GM23338 (cell line): ENCODE data around the gene OPALIN. TPM values are rescaled to one million over a fixed set of nuclear protein-coding genes. Genes with fewer than 3 reads are reported as not detected.
A peak's percentile ranks its signal among the peaks of the same experiment; 100 is the strongest.

ENCODE experiments used
- ATAC-seq: fragments of 200-7000 bp; cut with Tn5 transposase; 3 replicates; pipeline ENCODE4 v1.9.1; 2020
- DNase-seq: peaks from one replicate; pipeline ENCODE4 v3.0.0-alpha.2; 2015; ENCODE audit warnings: low spot score
- H2AFZ ChIP-seq: fragments of 200-600 bp; sonication (generic); 2 replicates; pipeline ENCODE4 v1.8.0; 2016; ENCODE audit warnings: antibody characterized with exemption, mild to moderate bottlenecking, moderate library complexity
- H3F3A ChIP-seq: fragments of 200-600 bp; sonication (generic); replicated peaks from 2 replicates; pipeline ENCODE4 v1.8.0; 2017; ENCODE audit warnings: antibody characterized with exemption, mixed run types, low read depth
- H3K27ac ChIP-seq: fragments of 200-600 bp; sonication (generic); 2 replicates; pipeline ENCODE4 v1.6.1; 2016; ENCODE audit warnings: low read depth
- H3K27me3 ChIP-seq: fragments of 200-600 bp; sonication (generic); 2 replicates; pipeline ENCODE4 v1.8.0; 2016; ENCODE audit warnings: mild to moderate bottlenecking, mixed run types, moderate library complexity; ENCODE audit not compliant: insufficient read depth
- H3K36me3 ChIP-seq: fragments of 200-600 bp; sonication (generic); 2 replicates; pipeline ENCODE4 v1.8.0; 2016; ENCODE audit warnings: mild to moderate bottlenecking; ENCODE audit not compliant: insufficient read depth
- H3K4me1 ChIP-seq: fragments of 200-600 bp; sonication (generic); 2 replicates; pipeline ENCODE4 v1.8.0; 2016; ENCODE audit warnings: mild to moderate bottlenecking, moderate library complexity; ENCODE audit not compliant: insufficient read depth
- H3K4me2 ChIP-seq: fragments of 200-600 bp; sonication (generic); 2 replicates; pipeline ENCODE4 v1.7.1; 2017; ENCODE audit warnings: mixed run types
- H3K4me3 ChIP-seq: fragments of 200-600 bp; sonication (generic); 2 replicates; pipeline ENCODE4 v1.6.1; 2016; ENCODE audit warnings: mixed run types
- H3K79me2 ChIP-seq: fragments of 200-600 bp; sonication (generic); replicated peaks from 2 replicates; pipeline ENCODE4 v1.8.0; 2017; ENCODE audit warnings: mild to moderate bottlenecking; ENCODE audit not compliant: insufficient read depth
- H3K9me2 ChIP-seq: fragments of 200-600 bp; sonication (generic); 2 replicates; pipeline ENCODE4 v1.8.0; 2017; ENCODE audit not compliant: insufficient read depth
- H4K20me1 ChIP-seq: fragments of 200-600 bp; sonication (generic); replicated peaks from 2 replicates; pipeline ENCODE4 v1.8.0; 2017; ENCODE audit warnings: mild to moderate bottlenecking; ENCODE audit not compliant: insufficient read depth
- H3K27ac Mint-ChIP-seq: 2 replicates; pipeline ENCODE4 v1.8.0; 2020; ENCODE audit warnings: inconsistent platforms, mild to moderate bottlenecking, moderate library complexity, mixed read lengths
- H3K27me3 Mint-ChIP-seq: 3 replicates; pipeline ENCODE4 v1.8.0; 2022; ENCODE audit warnings: low read depth, mild to moderate bottlenecking, moderate library complexity, mixed read lengths, inconsistent platforms; ENCODE audit not compliant: insufficient read depth, poor library complexity
- H3K36me3 Mint-ChIP-seq: 3 replicates; pipeline ENCODE4 v1.8.0; 2021; ENCODE audit warnings: low read depth, mild to moderate bottlenecking, inconsistent platforms, moderate library complexity, mixed read lengths
- H3K4me1 Mint-ChIP-seq: 3 replicates; pipeline ENCODE4 v1.8.0; 2020; ENCODE audit warnings: mild to moderate bottlenecking, inconsistent platforms, mixed read lengths
- H3K4me3 Mint-ChIP-seq: 3 replicates; pipeline ENCODE4 v1.8.0; 2021; ENCODE audit warnings: moderate library complexity, mild to moderate bottlenecking, inconsistent platforms, mixed read lengths
- H3K9me3 Mint-ChIP-seq: 3 replicates; pipeline ENCODE4 v1.8.0; 2020; ENCODE audit warnings: moderate library complexity, mild to moderate bottlenecking, inconsistent platforms, mixed read lengths
- CREB1 ChIP-seq: fragments of 250-450 bp; sonication (Bioruptor Pico); IDR thresholded peaks from 2 replicates; pipeline ENCODE4 v1.5.0; 2020; ENCODE audit warnings: low read depth, mild to moderate bottlenecking, moderate library complexity
- EZH2 ChIP-seq: fragments of 200-600 bp; sonication (generic); IDR thresholded peaks from one replicate; pipeline ENCODE4 v1.8.0; 2017; ENCODE audit warnings: antibody characterized with exemption, mild to moderate bottlenecking, low read depth; ENCODE audit not compliant: unreplicated experiment
- EZH2phosphoT487 ChIP-seq: fragments of 200-600 bp; sonication (generic); IDR thresholded peaks from one replicate; pipeline ENCODE4 v1.8.1; 2018; ENCODE audit warnings: antibody characterized with exemption; ENCODE audit not compliant: unreplicated experiment
- ZNF114 ChIP-seq: fragments of 250-450 bp; sonication (Bioruptor Pico); IDR thresholded peaks from 2 replicates; pipeline ENCODE4 v1.5.0; 2020; ENCODE audit warnings: mild to moderate bottlenecking, moderate library complexity
- polyA plus RNA-seq: library from polyadenylated mRNA; unstranded; fragments of >200 nt; fragmentation: Nextera tagmentation; extraction: Ambion mirVana; gene quantifications from 2 replicates; pipeline ENCODE4 v1.2.1, GENCODE V29; 2016
- total RNA-seq: library from RNA; depleted of rRNA; stranded (reverse); fragments of >200 nt; shearing (Covaris generic); gene quantifications from 2 replicates; pipeline ENCODE4 v1.2.3, GENCODE V29; 2014
- TF ChIP-seq, protein P1 (sequence below): IDR thresholded peaks from 2 replicates; pipeline ENCODE4 v1.6.1; 2016; ENCODE audit warnings: antibody characterized with exemption
- TF ChIP-seq, protein P2 (sequence below): IDR thresholded peaks from one replicate; pipeline ENCODE4 v1.6.1; 2018; ENCODE audit warnings: antibody characterized with exemption; ENCODE audit not compliant: unreplicated experiment
- TF ChIP-seq, protein P3 (sequence below): fragments of 250-450 bp; sonication (Bioruptor Pico); IDR thresholded peaks from 2 replicates; pipeline ENCODE4 v1.5.0; 2020; ENCODE audit warnings: mild to moderate bottlenecking, moderate library complexity
- TF ChIP-seq, protein P4 (sequence below), 2 experiments: fragments of 200-600 bp in 1 of 2; sonication (generic) in 1 of 2; conservative IDR thresholded peaks; 2 replicates each; pipeline versions ENCODE4 v1.5.1 to v1.6.1; 2016 to 2017; ENCODE audit warnings: antibody characterized with exemption in 2 of 2, low read depth in 2 of 2, mild to moderate bottlenecking in 2 of 2, moderate library complexity in 1 of 2

Gene OPALIN
- total and polyA plus RNA-seq, 2 experiments from 2014 or later = not detected

DNA sequence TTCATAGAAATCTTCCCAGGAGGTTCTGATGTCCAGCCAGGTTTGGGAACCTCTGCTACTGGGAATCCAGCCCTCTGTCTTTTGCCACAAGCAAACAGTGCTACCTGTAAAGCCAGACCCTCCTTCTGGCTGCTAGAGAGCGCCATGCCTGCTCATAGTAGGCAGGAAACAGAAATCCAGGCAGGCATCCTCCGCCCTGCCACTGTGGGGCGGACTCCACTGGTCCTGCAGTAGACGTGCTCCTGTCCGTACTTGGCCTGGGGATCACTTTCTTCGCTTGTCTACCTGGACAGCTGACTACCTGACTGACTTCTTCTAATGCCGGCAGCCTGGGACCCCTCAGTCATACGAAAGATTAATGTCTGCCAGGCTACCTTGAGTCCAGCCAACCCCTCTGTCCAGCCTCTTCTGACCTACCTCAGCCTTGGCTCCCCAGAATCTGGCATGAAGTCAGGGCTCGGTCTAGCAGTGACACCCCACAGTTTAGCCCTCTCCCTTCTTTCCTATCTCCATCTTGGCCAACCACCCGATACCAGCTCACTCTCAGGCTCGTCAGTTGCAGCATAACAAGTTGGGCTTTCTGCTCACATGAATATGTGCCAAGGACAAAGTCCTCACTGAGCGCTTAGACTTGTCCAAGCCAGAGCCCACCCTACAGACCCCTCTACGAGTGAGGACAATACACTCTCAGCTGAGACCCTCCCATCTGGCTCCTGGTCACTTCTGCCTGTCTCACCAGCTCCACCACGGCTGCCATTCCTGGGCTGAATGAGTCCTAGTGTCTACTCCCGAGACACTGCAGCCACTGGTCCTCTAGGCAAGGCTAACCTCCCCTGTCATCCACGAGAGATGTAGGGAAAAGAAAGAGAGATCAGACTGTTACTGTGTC is 43.9 kb upstream of the OPALIN start:
- Histone ChIP-seq H3K27ac (no peak overlapping the region), H2AFZ (peak overlapping the region; percentile 2; the same call in 1 of the 2 replicates), H3K79me2 (no peaks in the 10 kb centered on the region), H3K4me1 (peaks cover 14% of the 10 kb centered on the region; the same call in 1 of the 2 replicates), H3K4me2 (no peak overlapping the region), H3K4me3 (no peak overlapping the region), H3K9me2 (no peaks in the 10 kb centered on the region), H4K20me1 (no peaks in the 10 kb centered on the region), H3K27me3 (no peaks in the 10 kb centered on the region), H3K36me3 (no peaks in the 10 kb centered on the region), H3F3A (no peaks in the 10 kb centered on the region)
- Mint-ChIP-seq H3K27ac (no peak overlapping the region), H3K4me3 (no peak overlapping the region), H3K36me3 (no peaks in the 10 kb centered on the region), H3K4me1 (peaks cover 25% of the 10 kb centered on the region), H3K9me3 (no peaks in the 10 kb centered on the region), H3K27me3 (peaks cover 3% of the 10 kb centered on the region)
- peak; percentile 91 for ATAC-seq
- DNase-seq = peak; percentile 53
- TF ChIP-seq, protein P1, sequence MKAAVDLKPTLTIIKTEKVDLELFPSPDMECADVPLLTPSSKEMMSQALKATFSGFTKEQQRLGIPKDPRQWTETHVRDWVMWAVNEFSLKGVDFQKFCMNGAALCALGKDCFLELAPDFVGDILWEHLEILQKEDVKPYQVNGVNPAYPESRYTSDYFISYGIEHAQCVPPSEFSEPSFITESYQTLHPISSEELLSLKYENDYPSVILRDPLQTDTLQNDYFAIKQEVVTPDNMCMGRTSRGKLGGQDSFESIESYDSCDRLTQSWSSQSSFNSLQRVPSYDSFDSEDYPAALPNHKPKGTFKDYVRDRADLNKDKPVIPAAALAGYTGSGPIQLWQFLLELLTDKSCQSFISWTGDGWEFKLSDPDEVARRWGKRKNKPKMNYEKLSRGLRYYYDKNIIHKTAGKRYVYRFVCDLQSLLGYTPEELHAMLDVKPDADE = no peak
- no peak for TF ChIP-seq EZH2
- TF ChIP-seq EZH2phosphoT487 = no peak
- TF ChIP-seq, protein P2, sequence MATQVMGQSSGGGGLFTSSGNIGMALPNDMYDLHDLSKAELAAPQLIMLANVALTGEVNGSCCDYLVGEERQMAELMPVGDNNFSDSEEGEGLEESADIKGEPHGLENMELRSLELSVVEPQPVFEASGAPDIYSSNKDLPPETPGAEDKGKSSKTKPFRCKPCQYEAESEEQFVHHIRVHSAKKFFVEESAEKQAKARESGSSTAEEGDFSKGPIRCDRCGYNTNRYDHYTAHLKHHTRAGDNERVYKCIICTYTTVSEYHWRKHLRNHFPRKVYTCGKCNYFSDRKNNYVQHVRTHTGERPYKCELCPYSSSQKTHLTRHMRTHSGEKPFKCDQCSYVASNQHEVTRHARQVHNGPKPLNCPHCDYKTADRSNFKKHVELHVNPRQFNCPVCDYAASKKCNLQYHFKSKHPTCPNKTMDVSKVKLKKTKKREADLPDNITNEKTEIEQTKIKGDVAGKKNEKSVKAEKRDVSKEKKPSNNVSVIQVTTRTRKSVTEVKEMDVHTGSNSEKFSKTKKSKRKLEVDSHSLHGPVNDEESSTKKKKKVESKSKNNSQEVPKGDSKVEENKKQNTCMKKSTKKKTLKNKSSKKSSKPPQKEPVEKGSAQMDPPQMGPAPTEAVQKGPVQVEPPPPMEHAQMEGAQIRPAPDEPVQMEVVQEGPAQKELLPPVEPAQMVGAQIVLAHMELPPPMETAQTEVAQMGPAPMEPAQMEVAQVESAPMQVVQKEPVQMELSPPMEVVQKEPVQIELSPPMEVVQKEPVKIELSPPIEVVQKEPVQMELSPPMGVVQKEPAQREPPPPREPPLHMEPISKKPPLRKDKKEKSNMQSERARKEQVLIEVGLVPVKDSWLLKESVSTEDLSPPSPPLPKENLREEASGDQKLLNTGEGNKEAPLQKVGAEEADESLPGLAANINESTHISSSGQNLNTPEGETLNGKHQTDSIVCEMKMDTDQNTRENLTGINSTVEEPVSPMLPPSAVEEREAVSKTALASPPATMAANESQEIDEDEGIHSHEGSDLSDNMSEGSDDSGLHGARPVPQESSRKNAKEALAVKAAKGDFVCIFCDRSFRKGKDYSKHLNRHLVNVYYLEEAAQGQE = no peak
- TF ChIP-seq ZNF114 (CRISPR knock-in tag) = no peak
- TF ChIP-seq, protein P3, sequence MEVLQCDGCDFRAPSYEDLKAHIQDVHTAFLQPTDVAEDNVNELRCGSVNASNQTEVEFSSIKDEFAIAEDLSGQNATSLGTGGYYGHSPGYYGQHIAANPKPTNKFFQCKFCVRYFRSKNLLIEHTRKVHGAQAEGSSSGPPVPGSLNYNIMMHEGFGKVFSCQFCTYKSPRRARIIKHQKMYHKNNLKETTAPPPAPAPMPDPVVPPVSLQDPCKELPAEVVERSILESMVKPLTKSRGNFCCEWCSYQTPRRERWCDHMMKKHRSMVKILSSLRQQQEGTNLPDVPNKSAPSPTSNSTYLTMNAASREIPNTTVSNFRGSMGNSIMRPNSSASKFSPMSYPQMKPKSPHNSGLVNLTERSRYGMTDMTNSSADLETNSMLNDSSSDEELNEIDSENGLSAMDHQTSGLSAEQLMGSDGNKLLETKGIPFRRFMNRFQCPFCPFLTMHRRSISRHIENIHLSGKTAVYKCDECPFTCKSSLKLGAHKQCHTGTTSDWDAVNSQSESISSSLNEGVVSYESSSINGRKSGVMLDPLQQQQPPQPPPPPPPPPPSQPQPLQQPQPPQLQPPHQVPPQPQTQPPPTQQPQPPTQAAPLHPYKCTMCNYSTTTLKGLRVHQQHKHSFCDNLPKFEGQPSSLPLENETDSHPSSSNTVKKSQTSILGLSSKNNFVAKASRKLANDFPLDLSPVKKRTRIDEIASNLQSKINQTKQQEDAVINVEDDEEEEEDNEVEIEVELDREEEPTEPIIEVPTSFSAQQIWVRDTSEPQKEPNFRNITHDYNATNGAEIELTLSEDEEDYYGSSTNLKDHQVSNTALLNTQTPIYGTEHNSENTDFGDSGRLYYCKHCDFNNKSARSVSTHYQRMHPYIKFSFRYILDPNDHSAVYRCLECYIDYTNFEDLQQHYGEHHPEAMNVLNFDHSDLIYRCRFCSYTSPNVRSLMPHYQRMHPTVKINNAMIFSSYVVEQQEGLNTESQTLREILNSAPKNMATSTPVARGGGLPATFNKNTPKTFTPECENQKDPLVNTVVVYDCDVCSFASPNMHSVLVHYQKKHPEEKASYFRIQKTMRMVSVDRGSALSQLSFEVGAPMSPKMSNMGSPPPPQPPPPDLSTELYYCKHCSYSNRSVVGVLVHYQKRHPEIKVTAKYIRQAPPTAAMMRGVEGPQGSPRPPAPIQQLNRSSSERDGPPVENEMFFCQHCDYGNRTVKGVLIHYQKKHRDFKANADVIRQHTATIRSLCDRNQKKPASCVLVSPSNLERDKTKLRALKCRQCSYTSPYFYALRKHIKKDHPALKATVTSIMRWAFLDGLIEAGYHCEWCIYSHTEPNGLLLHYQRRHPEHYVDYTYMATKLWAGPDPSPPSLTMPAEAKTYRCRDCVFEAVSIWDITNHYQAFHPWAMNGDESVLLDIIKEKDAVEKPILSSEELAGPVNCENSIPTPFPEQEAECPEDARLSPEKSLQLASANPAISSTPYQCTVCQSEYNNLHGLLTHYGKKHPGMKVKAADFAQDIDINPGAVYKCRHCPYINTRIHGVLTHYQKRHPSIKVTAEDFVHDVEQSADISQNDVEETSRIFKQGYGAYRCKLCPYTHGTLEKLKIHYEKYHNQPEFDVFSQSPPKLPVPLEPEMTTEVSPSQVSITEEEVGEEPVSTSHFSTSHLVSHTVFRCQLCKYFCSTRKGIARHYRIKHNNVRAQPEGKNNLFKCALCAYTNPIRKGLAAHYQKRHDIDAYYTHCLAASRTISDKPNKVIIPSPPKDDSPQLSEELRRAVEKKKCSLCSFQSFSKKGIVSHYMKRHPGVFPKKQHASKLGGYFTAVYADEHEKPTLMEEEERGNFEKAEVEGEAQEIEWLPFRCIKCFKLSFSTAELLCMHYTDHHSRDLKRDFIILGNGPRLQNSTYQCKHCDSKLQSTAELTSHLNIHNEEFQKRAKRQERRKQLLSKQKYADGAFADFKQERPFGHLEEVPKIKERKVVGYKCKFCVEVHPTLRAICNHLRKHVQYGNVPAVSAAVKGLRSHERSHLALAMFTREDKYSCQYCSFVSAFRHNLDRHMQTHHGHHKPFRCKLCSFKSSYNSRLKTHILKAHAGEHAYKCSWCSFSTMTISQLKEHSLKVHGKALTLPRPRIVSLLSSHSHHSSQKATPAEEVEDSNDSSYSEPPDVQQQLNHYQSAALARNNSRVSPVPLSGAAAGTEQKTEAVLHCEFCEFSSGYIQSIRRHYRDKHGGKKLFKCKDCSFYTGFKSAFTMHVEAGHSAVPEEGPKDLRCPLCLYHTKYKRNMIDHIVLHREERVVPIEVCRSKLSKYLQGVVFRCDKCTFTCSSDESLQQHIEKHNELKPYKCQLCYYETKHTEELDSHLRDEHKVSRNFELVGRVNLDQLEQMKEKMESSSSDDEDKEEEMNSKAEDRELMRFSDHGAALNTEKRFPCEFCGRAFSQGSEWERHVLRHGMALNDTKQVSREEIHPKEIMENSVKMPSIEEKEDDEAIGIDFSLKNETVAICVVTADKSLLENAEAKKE (CRISPR knock-in tag) = no peak
- no peak for TF ChIP-seq CREB1 (CRISPR knock-in tag)
- TF ChIP-seq, protein P4, sequence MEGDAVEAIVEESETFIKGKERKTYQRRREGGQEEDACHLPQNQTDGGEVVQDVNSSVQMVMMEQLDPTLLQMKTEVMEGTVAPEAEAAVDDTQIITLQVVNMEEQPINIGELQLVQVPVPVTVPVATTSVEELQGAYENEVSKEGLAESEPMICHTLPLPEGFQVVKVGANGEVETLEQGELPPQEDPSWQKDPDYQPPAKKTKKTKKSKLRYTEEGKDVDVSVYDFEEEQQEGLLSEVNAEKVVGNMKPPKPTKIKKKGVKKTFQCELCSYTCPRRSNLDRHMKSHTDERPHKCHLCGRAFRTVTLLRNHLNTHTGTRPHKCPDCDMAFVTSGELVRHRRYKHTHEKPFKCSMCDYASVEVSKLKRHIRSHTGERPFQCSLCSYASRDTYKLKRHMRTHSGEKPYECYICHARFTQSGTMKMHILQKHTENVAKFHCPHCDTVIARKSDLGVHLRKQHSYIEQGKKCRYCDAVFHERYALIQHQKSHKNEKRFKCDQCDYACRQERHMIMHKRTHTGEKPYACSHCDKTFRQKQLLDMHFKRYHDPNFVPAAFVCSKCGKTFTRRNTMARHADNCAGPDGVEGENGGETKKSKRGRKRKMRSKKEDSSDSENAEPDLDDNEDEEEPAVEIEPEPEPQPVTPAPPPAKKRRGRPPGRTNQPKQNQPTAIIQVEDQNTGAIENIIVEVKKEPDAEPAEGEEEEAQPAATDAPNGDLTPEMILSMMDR (conservative IDR thresholded peaks at IDR 0.05; ENCODE audit: low read depth in 2 of 2) = peak; percentile 24 to 64; a peak in 2 of 4 replicates
